GM10248 (cell line): ENCODE measurements around the gene MAP3K9.
"Not testable (repeated sequence)": the region's sequence is repeated elsewhere in the genome, so short reads cannot be mapped to it uniquely, and the experiment has no call there.

Experiments
- CTCF ChIA-PET: fragments of 300-600 bp; sonication (Branson Sonifier 250); formaldehyde crosslinking; extraction: SDS; loops from one replicate; lab custom pipeline; 2021; ENCODE audit warnings: antibody characterized with exemption; lab: Yijun Ruan, JAX
- POLR2A ChIA-PET: fragments of 350-650 bp; sonication (Branson Sonifier 250); formaldehyde crosslinking; extraction: SDS; loops from one replicate; lab custom pipeline; 2020; ENCODE audit warnings: antibody characterized with exemption; lab: Yijun Ruan, JAX
- DNase-seq: peaks from one replicate; pipeline ENCODE4 v3.0.0; 2012; ENCODE audit errors: extremely low spot score
- CTCF ChIP-seq: IDR thresholded peaks from 2 replicates; pipeline ENCODE4 v1.5.1; 2012; ENCODE audit warnings: mild to moderate bottlenecking, low read depth; ENCODE audit errors: extremely low read depth, missing control alignments, control extremely low read depth

MAP3K9 gene

GRCh38 chr14:70809225-70810219, at the start of gene MAP3K9:
Gene MAP3K9 (minus strand): TSS chr14:70809513. CDS start chr14:70809171, 342 bp downstream.
- CTCF ChIA-PET, result interaction anchor here (0.7 to 2.9 kb wide), 9 partner anchors 9 to 211 kb away, joined by 3 to 31 read pairs (median 4); partner anchors contain the start of gene PCNX1
- POLR2A ChIA-PET, result interaction anchor here (0.6 to 0.8 kb wide), 2 partner anchors 142 to 1099 kb away, joined by 3 read pairs; no protein-coding TSS in a partner anchor
- DNase-seq, result peak; percentile 97
- TF ChIP-seq CTCF, result no peak

- TF ChIP-seq CTCF, result no peak
- CTCF ChIA-PET, result no interaction called here
- POLR2A ChIA-PET, result no interaction called here
- DNase-seq, result no peak
Measured at GRCh38 chr14:70858641-70859040, 49.3 kb upstream of the MAP3K9 start.

- no peak for DNase-seq
- no peak for TF ChIP-seq CTCF
- ChIA-PET CTCF (no interaction called here), POLR2A (no interaction called here)
Measured at GRCh38 chr14:70857496-70857890, 48.2 kb upstream of the MAP3K9 start.

- TF ChIP-seq CTCF, result no peak
- CTCF ChIA-PET, result no interaction called here
- no peak for DNase-seq
- POLR2A ChIA-PET, result no interaction called here
Measured at GRCh38 chr14:70856851-70857495, 47.7 kb upstream of the MAP3K9 start.

- POLR2A ChIA-PET, result no interaction called here
- no peak for TF ChIP-seq CTCF
- DNase-seq, result no peak
- CTCF ChIA-PET, result interaction anchor here (1.2 kb wide), 1 partner anchor 28 kb away, joined by 3 read pairs; no protein-coding TSS in a partner anchor
Measured at GRCh38 chr14:70855486-70855885, 46.2 kb upstream of the MAP3K9 start.

- DNase-seq, CTCF ChIA-PET, POLR2A ChIA-PET: not testable (repeated sequence)
Measured at GRCh38 chr14:70853658-70854057, 44.3 kb upstream of the MAP3K9 start.
